Astrocyte (in vitro differentiated cells and primary cell): ENCODE results near the gene WFS1. TPM values are rescaled to one million over a fixed set of nuclear protein-coding genes. Genes with fewer than 3 reads are reported as not detected.

ENCODE experiments used
- DNase-seq: peaks from one replicate; pipeline ENCODE4 v3.0.0-alpha.2; 2010; ENCODE audit warnings: low read depth
- FAIRE-seq: peaks from 2 replicates; lab custom pipeline; 2011; peaks lifted over from hg19 to GRCh38; lab: Jason Lieb, UNC
- H2AFZ ChIP-seq: 2 replicates; pipeline ENCODE4 v1.6.0; 2012; ENCODE audit warnings: low read depth, low read length, inconsistent platforms
- H3K27ac ChIP-seq: 2 replicates; pipeline ENCODE4 v1.5.1; 2011; ENCODE audit warnings: low read depth, low read length, inconsistent platforms
- H3K27me3 ChIP-seq: 2 replicates; pipeline ENCODE4 v1.6.0; 2011; ENCODE audit warnings: low read length, inconsistent platforms; ENCODE audit not compliant: insufficient read depth
- H3K36me3 ChIP-seq: 2 replicates; pipeline ENCODE4 v1.5.1; 2011; ENCODE audit warnings: low read length, inconsistent platforms; ENCODE audit not compliant: insufficient read depth
- H3K4me1 ChIP-seq: 2 replicates; pipeline ENCODE4 v1.5.1; 2011; ENCODE audit warnings: low read length, inconsistent platforms; ENCODE audit not compliant: insufficient read depth
- H3K4me2 ChIP-seq: 2 replicates; pipeline ENCODE4 v1.6.0; 2012; ENCODE audit warnings: low read length, inconsistent platforms
- H3K4me3 ChIP-seq: 2 replicates; pipeline ENCODE4 v1.5.1; 2011; ENCODE audit warnings: low read depth, mild to moderate bottlenecking, low read length, inconsistent platforms; ENCODE audit not compliant: insufficient read depth
- H3K79me2 ChIP-seq: 2 replicates; pipeline ENCODE4 v1.6.0; 2012; ENCODE audit warnings: mild to moderate bottlenecking, low read length, inconsistent platforms; ENCODE audit not compliant: insufficient read depth
- H3K9ac ChIP-seq: 2 replicates; pipeline ENCODE4 v1.6.0; 2012; ENCODE audit warnings: mild to moderate bottlenecking, low read length, inconsistent platforms
- H3K9me3 ChIP-seq: 2 replicates; pipeline ENCODE4 v1.5.1; 2012; ENCODE audit warnings: low read depth, mild to moderate bottlenecking, low read length, inconsistent platforms; ENCODE audit not compliant: insufficient read depth
- H4K20me1 ChIP-seq: 2 replicates; pipeline ENCODE4 v1.6.0; 2012; ENCODE audit warnings: low read length, inconsistent platforms; ENCODE audit not compliant: insufficient read depth
- H3K27ac Mint-ChIP-seq: one replicate; pipeline ENCODE4 v1.8.0; 2021; ENCODE audit warnings: mild to moderate bottlenecking, mixed read lengths; ENCODE audit not compliant: unreplicated experiment
- H3K27me3 Mint-ChIP-seq: one replicate; pipeline ENCODE4 v1.8.0; 2021; ENCODE audit warnings: low read depth, mixed read lengths; ENCODE audit not compliant: unreplicated experiment
- H3K36me3 Mint-ChIP-seq: one replicate; pipeline ENCODE4 v1.8.0; 2021; ENCODE audit warnings: low read depth, mixed read lengths; ENCODE audit not compliant: unreplicated experiment
- H3K4me1 Mint-ChIP-seq: one replicate; pipeline ENCODE4 v1.8.0; 2021; ENCODE audit warnings: low read depth, mixed read lengths; ENCODE audit not compliant: unreplicated experiment
- H3K4me3 Mint-ChIP-seq: one replicate; pipeline ENCODE4 v1.8.0; 2021; ENCODE audit warnings: mild to moderate bottlenecking, moderate library complexity, mixed read lengths; ENCODE audit not compliant: unreplicated experiment
- H3K9me3 Mint-ChIP-seq: one replicate; pipeline ENCODE4 v1.8.0; 2021; ENCODE audit warnings: mild to moderate bottlenecking, mixed read lengths; ENCODE audit not compliant: unreplicated experiment
- EZH2 ChIP-seq: IDR thresholded peaks from 2 replicates; pipeline ENCODE4 v1.6.1; 2012; ENCODE audit warnings: mild to moderate bottlenecking, low read length, inconsistent platforms; ENCODE audit not compliant: insufficient read depth
- total RNA-seq: library from RNA; stranded (reverse); gene quantifications from 2 replicates; pipeline ENCODE4 v1.2.1, GENCODE V29; 2021
- TF ChIP-seq, protein P1 (sequence below): IDR thresholded peaks from 2 replicates; pipeline ENCODE4 v1.5.1; 2011; ENCODE audit warnings: low read depth, mild to moderate bottlenecking, inconsistent platforms, low read length, moderate library complexity; ENCODE audit not compliant: insufficient read depth

The WFS1 gene
- total RNA-seq, 1 donor from 2014 or later, result 39.0 TPM

DNA sequence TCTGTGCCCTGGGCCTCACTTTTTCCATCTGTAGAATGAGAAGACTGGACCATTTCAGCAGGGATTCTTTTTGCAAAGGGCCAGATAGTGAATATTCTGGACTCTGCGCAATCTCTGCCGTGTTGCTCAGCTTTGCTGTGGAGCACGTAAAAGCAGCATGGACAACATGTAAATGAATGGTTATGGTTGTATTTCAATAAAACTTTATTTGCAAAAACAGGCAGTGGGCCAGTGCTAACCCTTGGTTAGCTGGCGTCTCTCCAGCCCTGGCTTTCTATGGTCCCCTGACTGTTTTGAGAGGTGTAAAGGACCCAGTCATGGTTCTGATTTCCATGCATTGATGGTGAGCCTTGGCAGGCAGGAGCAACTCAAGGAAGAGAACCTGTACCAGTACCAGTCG is 18.7 kb downstream of the WFS1 start:
- Mint-ChIP-seq H3K36me3 (peaks cover 32% of the 10 kb centered on the region), H3K4me3 (no peak overlapping the region), H3K27ac (no peak overlapping the region), H3K27me3 (no peaks in the 10 kb centered on the region), H3K4me1 (no peaks in the 10 kb centered on the region), H3K9me3 (no peaks in the 10 kb centered on the region)
- peaks cover 28% of the 10 kb centered on the region for H4K20me1 ChIP-seq
- no peak for TF ChIP-seq EZH2
- TF ChIP-seq, protein P1, sequence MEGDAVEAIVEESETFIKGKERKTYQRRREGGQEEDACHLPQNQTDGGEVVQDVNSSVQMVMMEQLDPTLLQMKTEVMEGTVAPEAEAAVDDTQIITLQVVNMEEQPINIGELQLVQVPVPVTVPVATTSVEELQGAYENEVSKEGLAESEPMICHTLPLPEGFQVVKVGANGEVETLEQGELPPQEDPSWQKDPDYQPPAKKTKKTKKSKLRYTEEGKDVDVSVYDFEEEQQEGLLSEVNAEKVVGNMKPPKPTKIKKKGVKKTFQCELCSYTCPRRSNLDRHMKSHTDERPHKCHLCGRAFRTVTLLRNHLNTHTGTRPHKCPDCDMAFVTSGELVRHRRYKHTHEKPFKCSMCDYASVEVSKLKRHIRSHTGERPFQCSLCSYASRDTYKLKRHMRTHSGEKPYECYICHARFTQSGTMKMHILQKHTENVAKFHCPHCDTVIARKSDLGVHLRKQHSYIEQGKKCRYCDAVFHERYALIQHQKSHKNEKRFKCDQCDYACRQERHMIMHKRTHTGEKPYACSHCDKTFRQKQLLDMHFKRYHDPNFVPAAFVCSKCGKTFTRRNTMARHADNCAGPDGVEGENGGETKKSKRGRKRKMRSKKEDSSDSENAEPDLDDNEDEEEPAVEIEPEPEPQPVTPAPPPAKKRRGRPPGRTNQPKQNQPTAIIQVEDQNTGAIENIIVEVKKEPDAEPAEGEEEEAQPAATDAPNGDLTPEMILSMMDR, result no peak
- H3K4me1 ChIP-seq, result no peaks in the 10 kb centered on the region
- H3K9ac ChIP-seq, result no peak overlapping the region
- no peaks in the 10 kb centered on the region for H3K27me3 ChIP-seq
- H3K9me3 ChIP-seq, result no peaks in the 10 kb centered on the region
- no peak for FAIRE-seq
- H2AFZ ChIP-seq, result no peak overlapping the region
- H3K79me2 ChIP-seq, result no peaks in the 10 kb centered on the region
- no peak overlapping the region for H3K27ac ChIP-seq
- no peak overlapping the region for H3K4me2 ChIP-seq
- H3K36me3 ChIP-seq, result peaks cover 9% of the 10 kb centered on the region
- DNase-seq, result no peak
- H3K4me3 ChIP-seq, result no peak overlapping the region

DNA sequence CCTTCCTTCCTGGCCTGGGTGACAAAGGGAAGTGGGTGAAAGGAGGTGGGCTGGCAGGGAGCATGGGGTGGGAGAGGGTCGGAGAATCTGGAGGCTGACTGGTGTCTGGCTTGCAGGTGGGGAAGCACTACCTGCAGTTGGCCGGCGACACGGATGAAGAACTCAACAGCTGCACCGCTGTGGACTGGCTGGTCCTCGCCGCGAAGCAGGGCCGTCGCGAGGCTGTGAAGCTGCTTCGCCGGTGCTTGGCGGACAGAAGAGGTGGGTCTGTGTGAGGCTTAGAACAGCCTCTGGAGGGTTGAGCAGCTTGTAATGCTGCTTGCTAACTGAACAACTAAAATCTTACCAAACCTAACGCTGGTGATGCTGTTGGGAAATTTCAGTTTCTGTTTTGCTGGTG is 19.2 kb downstream of the WFS1 start:
- no peaks in the 10 kb centered on the region for H3K4me1 Mint-ChIP-seq
- no peaks in the 10 kb centered on the region for H3K27me3 Mint-ChIP-seq
- DNase-seq, result no peak
- TF ChIP-seq EZH2, result no peak
- TF ChIP-seq, protein P1, result no peak
- no peaks in the 10 kb centered on the region for H3K79me2 ChIP-seq
- H3K4me3 ChIP-seq, result no peak overlapping the region
- no peaks in the 10 kb centered on the region for H3K9me3 Mint-ChIP-seq
- H3K36me3 Mint-ChIP-seq, result peaks cover 36% of the 10 kb centered on the region
- no peak overlapping the region for H3K4me3 Mint-ChIP-seq
- H3K9me3 ChIP-seq, result no peaks in the 10 kb centered on the region
- no peak overlapping the region for H3K4me2 ChIP-seq
- no peak overlapping the region for H3K9ac ChIP-seq
- H3K27ac Mint-ChIP-seq, result no peak overlapping the region
- no peak overlapping the region for H2AFZ ChIP-seq
- H3K4me1 ChIP-seq, result no peaks in the 10 kb centered on the region
- peaks cover 9% of the 10 kb centered on the region for H3K36me3 ChIP-seq
- H3K27ac ChIP-seq, result no peak overlapping the region
- no peaks in the 10 kb centered on the region for H3K27me3 ChIP-seq
- H4K20me1 ChIP-seq, result peaks cover 24% of the 10 kb centered on the region
- no peak for FAIRE-seq

DNA sequence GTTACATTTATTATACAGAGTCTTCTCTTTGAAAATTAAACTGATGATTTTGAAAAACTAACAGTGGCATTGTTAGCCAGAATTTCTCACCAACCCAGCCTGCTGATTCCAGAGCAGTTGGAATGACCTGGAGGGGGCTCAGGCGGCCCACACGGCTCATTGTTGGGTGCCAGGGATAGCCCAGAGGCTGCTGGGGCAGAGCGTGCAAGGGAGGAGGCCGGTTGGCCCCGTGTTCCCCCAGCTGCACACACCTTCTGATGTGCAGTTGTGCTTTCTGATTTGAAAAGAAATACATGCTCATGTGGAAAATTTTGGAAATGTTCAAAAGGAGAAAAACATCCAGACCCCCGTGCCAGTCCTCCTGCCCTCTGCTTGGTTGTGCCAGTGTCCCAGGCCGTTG is 20.6 kb downstream of the WFS1 start:
- no peaks in the 10 kb centered on the region for H3K9me3 Mint-ChIP-seq
- Histone ChIP-seq H4K20me1 (peaks cover 16% of the 10 kb centered on the region), H3K4me2 (no peak overlapping the region), H2AFZ (no peak overlapping the region), H3K9me3 (no peaks in the 10 kb centered on the region), H3K4me3 (no peak overlapping the region), H3K27me3 (no peaks in the 10 kb centered on the region), H3K9ac (no peak overlapping the region), H3K4me1 (no peaks in the 10 kb centered on the region), H3K79me2 (no peaks in the 10 kb centered on the region), H3K27ac (no peak overlapping the region), H3K36me3 (peaks cover 9% of the 10 kb centered on the region)
- no peak overlapping the region for H3K27ac Mint-ChIP-seq
- TF ChIP-seq, protein P1, result no peak
- TF ChIP-seq EZH2, result no peak
- no peaks in the 10 kb centered on the region for H3K27me3 Mint-ChIP-seq
- H3K4me3 Mint-ChIP-seq, result no peak overlapping the region
- peaks cover 43% of the 10 kb centered on the region for H3K36me3 Mint-ChIP-seq
- FAIRE-seq (no peak), DNase-seq (no peak)
- H3K4me1 Mint-ChIP-seq, result no peaks in the 10 kb centered on the region
